Epithelial cell of prostate (primary cell): ENCODE measurements around the gene TMEM259.

Source experiments
- DNase-seq: peaks from one replicate; pipeline ENCODE4 v3.0.0-alpha.2; 2011; ENCODE audit warnings: low read depth, low spot score
- H3K27ac ChIP-seq: fragments of 450-650 bp; 2 replicates; pipeline ENCODE4 v1.5.1; 2017; ENCODE audit warnings: mild to moderate bottlenecking

The TMEM259 gene

DNA sequence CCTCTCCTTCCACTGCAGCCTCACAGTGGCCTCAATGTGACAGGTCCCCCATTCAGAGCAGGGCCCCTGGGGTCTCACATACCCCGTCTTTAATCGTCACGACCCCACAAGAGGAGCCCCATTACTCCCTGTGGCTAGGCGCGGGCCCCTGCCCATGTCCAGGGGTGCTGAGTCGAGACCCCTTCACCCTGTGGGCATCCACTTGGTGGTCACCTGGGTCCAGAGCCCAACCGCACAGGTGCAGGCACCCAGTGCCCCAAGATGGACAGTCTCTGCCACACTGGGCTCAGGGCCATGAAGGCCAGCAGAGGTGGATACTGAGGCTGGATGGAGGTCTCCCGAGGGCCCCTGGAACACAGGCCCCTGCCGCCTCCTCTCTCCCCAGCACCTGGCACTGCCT lies 3.0 kb downstream of the TMEM259 start:
- peak overlapping the region; percentile 81 for H3K27ac ChIP-seq
- no peak for DNase-seq

DNA sequence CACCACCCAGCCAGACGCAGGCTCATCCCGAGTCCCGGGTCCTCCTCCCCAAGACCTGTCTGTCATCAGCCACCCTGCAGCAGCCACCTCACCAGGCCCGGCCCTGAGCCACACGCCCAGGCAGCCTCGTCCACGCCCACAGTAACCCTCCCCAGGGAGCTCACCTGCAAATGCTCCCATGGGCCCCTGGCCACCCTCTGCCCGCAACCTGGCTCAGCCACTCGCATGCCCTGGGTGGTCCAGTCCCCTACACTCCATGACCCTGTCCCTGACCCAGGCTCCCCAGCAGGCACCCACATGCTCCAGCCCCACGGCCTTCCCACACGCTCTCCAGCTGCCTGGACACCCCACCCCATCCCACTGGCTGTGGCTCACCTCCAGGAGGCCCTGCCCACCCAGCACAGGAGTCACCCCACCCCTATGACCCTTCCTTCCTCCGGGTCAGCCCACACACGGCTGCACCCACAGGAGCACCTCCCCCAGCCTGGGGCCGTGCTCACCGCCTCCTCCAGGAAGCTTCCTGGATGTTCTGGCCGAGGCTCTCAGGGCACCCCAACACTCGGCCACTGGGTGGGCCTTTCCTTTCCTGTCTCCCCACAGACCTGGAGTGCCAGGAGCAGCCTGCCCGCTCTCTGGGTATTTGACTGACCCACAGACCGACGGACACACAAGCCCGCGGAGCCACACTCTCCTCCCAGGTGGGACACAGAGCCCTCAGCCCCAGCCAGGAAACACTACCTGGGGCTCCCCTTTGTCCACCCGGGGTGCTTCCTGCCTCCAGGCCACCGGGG lies 3.6 kb downstream of the TMEM259 start:
- H3K27ac ChIP-seq: peak overlapping the region; percentile 81

DNA sequence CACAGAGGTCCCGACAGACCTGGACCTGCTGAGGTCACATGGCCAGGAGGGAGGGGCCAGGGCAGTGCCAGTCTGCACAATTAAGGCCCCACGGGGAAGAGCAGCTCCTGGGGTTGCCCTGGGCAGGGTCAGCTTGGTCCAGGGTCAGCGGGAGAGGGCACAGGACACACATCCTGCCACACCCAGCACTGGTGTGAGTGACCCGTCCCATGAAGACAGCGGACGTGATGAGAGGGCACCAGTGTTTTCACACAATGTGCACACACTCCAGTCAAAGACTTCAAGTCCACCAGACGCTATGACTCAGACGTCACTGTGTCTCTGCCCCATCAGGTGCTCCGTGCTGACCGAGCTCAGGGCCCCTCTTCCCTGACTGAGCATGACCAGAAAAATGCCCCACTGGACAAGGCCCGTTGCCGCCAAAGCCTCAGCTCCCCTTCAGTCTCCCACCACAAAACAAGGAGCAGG lies 4.2 kb downstream of the TMEM259 start:
- no peak for DNase-seq
- H3K27ac ChIP-seq: peak overlapping the region; percentile 81

More for the DNA sequence above, 3.6 kb downstream of the TMEM259 start:
- no peak for DNase-seq

DNA sequence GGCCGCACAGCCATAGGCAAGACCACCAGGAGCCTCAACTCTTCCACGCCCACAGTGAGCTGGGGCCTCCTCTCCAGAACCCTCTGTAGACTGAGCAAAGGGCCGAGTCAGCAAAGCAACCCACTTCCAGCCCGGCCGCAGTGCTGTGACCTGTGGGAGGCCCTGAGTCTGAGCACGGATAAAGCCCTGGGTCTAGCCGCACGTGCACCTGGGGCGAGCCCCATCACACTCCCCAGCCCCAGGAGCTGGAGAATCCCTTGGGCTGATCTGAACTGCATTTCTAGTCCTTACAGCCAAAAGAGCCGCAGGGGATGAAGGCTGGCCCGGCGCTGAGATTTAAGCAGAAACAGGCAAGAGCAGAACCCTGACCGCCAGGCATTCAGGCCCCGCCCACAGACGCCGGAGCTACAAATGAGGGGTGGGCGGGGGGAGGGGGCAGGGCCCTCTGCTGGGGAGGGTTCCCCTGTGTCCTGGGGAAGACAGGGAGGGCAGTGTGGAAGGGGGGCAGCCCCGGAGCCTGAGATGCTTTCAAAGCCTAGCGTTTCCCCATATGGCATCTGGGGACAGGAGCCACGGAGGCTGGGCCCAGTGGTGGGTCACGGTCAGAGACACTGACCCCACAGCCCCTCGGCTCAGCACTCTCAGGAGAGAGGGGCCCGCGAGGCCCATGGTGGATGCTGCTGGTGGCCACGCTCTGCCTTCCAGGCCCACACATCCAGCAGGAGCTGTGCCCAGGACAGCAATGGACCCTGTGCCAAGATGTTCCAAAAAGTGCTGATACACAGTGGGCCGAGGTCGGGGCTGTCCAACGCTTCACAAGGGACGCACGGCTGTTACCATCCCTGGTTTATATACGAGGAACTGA lies 4.9 kb downstream of the TMEM259 start:
- peak overlapping the region; percentile 81 for H3K27ac ChIP-seq
- DNase-seq: no peak

DNA sequence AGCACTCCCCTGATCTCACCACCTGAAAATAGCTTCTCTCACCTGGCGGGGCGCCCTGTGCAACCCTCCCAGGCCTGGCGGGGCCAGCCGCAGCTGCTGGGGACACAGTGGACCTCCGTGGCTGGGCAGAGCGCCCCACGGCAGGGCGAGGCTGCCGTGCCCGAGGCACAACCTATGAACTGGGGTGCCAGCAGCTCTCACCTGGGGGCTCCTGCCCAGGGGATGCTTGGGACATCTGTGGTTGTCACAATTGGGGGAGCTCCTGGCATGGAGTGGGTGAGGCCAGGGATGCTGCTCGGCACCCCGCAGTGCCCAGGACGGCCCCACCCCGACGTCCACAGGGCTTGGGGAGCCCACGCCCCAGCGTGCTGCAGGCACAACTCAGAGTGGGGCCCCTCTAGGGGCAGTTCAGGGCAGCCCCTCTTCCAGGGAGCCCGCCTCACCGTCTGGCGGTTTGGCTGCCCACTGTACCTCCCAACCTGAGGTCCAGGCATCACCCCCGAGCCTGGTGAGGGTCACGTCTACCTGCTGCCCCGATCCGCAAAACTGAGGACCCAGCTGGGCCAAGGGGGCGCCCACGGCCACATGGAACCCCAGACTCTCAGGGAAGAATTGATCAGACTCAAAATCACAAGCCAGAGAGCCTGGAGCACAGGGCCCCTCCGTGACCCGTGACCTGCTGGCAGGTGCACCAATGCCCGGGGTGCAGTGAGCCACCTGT lies 5.7 kb downstream of the TMEM259 start:
- no peak for DNase-seq
- H3K27ac ChIP-seq: no peak overlapping the region

DNA sequence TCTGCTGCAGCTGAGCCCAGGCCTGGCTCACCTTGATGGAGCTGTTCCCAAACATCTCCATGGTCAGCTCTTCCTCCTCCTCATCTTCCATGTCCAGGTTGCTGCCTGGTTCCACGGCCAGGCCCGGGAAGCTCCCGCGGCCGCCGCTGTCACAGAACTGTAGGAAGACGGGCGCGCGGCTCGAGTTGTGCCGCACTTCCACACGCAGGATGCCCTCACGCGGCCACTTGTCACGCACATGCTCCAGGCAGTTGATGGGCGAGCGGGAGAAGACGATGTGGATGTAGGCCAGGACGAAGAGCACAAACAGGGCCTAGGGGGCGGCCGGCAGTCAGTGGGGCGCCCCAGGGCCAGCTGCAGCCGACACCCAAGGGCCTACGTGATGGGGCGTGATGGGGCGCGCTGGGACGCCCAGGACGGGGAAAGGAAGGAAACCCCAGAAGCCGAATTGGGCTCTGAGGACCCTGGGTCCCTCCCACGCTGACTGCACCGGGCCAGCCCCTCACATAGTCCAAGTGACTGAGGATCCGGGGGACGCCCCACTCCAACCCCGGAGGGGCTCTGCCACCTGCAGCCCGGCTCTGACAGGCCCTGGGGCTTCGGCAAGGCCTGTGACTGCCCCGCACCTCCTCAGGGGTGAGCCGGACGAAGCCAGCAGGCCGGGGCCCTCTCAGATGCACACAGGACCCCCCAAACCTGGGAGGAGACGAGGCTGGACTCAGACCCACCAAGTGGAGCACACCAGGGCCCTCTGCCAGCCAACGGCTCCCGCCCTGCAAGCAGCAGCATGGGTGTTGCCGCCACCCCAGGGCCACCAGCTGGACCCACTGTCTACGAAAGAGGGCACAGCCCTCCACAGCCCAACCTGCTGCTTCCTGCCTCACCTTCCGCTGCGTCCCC lies 6.5 kb downstream of the TMEM259 start:
- no peak overlapping the region for H3K27ac ChIP-seq
- DNase-seq: no peak

DNA sequence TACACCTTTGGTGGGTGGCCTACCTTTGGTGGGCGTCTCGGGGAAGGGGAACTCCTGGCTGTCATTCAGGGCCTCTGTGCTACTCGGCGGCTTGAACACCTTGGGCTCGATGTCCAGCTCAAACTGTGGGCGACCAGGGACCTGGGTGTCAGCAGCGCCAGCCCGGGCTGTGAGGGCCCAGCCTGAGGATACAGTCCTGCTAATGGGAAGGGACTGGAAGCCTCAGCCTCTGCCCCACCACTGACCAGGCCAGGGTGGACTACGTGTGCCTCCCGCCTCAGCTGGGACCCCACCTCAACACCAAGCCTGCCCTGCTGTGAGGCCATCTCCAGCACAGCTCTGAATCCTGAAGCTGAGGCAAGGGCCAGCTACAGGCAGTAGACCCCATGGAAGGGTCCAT lies 7.7 kb downstream of the TMEM259 start:
- H3K27ac ChIP-seq: no peak overlapping the region
- no peak for DNase-seq

DNA sequence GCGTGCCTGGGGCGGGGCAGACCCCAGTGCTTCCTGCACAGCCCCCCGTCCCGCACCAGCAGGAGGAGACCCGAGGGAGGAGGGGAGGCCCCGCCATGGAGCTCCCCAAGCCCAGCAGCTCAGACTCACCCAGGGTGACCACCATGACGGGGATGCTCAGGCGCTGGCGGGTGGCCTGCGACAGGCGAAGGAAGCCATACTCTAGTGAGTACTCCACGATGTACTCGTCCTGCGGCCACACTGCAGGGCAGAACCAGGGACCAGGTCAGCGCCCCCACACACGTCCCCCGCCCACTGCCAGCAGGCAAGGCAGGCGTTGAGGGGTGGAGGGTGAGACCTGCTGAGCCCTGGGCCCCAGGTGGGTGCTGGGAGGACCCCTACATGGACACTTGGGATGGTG lies 8.6 kb downstream of the TMEM259 start:
- DNase-seq: no peak

DNA sequence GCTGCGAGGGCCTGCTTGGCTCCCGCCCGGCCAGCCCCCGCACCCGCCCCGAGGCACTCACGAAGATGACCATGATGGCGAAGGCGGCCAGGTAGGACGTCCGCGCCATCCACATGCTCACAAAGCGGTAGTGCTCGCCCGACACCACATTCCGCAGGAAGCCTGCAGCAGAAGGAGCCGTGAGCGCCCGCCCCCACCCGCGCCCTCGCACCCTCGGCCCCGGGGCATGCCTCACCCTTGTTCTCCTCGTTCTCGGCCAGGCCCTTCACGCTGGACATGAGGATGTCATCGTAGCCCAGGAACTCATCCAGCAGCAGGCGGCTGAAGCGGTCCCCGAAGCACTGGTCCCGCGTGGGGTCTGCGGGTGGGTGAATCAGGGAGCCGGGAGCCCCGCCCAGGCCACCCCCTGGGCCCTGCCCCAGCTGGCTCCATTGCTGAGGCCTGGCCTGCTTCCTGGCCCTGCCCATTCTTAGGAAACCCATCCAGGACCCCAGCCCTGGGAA lies 9.0 kb downstream of the TMEM259 start:
- no peak overlapping the region for H3K27ac ChIP-seq
- DNase-seq: no peak

More for the DNA sequence above, 8.6 kb downstream of the TMEM259 start:
- H3K27ac ChIP-seq: no peak overlapping the region

DNA sequence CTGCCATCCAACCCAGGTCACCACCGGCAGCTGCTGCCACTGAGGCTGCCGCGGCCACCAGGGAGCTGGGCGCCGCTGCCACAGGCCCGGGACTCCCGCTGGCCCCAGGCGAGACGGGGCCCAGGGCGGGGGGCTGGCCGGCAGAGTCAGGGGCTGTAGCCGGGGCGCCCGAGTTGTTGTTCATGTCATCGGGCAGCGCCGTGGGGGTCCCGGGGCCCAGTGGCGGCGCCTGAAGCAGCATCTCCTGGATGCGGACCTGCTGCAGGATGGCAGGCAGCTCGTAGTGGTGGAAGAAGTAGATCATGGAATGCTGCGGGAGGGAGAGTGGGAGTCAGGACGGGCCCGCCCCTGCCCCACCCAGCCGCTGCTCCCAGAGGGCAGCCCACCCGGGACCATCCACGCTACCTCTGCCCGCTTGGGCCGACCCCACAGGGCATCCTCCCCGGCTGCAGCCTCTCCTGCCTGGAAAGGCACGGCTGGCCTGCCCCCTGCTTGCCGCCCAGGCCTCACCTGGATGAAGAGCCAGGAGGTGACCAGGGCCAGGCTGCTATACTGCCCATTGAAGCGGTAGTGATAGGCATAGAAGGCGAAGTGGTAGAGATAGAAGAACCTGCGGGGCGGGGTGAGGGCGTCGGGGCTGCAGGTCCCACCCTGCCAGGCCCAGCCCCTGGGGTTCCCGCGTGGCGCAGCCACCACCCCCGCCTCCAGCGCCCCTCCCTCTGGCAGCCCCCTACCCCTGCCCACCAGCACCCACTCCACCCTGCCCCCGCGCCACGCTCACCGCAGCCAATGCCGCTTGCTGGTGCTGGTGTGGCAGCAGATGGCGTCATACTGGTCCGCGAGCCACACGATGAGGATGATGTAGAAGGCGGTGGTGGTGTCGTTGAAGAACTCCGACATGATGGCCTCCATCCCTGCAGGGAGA lies 10.1 kb downstream of the TMEM259 start:
- H3K27ac ChIP-seq: no peak overlapping the region
- DNase-seq: no peak

DNA sequence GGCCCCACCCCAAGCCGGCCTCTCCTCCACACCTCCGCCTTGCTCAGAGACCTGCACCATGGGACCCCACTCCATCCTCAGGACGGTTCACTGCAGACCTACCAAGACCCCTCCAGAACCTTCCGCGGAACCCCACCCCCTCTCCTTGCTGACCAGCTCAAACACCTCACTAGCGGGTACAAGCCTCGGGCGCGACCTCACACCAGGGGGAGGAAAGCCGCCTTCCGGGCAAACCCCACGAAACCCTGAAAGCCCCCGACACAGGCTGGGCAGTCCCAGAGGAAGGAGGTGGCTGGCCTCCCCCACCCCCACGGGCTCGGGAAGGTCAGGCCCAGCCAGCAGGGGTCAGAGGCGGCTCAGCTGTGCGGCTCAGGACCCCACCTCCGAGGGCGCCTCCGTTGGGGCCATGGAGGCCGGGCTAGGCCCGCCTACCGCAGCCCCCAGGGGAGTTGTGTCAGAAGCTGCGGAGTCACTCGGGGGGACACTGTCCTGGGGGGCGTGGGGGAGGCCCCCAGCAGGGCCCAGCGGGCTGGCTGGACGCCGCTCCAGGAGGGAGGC lies 10.9 kb downstream of the TMEM259 start:
- no peak for DNase-seq
- no peak overlapping the region for H3K27ac ChIP-seq

DNA sequence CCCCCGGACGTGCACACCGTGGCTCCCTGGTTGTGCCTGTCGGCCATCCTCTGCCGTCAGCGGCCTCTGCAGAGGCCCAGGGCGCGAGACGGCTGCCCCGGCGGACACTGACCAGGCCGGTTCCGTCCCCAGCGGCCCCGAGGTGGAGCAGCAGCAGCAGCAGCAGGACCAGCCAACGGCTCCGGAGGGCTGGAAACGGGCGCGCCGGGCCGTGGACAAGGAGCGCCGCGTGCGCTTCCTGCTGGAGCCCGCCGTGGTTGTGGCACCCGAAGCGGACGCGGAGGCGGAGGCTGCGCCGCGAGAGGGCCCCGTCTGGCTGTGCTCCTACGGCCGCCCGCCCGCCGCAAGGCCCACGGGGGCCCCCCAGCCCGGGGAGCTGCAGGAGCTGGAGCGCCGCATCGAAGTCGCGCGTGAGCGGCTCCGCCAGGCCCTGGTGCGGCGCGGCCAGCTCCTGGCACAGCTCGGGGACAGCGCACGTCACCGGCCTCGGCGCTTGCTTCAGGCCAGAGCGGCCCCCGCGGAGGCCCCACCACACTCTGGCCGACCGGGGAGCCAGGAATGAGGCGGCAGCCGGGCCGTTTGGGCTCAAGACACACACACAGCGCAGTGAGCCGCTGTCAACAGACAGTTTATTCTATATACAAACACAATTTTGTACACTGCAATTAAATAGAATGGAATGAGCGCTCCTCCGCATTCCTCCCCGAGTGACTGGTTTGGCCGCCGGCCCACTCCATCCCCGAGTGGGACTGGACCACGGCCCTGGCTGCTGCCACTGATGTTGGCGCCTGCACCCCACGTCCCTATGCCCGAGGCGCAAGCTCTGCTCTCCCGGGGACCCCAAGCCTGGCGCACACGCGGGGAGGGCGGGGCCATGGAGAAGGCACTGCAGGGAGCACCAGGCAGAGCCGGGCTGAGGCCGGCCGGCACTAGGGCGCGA lies 11.6 kb downstream of the TMEM259 start:
- DNase-seq: no peak
- no peak overlapping the region for H3K27ac ChIP-seq

DNA sequence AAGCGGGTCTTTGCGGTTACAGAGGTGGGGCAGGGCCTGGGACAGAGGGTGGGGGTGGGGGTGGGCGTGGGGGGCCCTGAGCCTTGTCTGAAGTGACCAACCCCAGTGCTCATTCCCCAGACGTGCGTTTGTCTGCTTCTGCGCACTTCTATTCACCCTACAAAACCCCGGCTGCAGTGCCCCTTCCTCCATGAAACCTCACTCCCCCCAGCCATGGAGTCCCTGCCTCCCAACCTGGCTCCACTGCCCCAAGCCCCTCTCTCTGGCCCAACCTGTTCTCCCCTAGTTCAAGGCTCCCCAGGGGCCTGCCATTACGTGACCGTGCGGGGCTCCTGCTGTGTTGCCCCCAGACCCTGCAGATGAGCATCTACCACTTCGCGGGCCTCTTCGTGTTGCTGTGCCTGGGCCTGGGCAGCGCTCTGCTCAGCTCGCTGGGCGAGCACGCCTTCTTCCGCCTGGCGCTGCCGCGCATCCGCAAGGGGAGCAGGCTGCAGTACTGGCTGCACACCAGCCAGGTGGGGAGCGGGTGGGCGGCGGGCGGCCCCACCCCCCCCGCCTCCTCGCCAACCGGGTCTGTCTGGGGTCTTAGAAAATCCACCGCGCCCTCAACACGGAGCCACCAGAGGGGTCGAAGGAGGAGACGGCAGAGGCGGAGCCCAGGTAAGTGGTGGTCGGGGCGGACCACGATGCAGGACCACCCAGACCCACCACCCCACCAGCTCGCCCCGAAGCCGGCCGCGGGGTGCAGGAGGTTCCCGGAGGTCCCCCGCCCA lies 12.5 kb downstream of the TMEM259 start:
- DNase-seq: no peak
- no peak overlapping the region for H3K27ac ChIP-seq

DNA sequence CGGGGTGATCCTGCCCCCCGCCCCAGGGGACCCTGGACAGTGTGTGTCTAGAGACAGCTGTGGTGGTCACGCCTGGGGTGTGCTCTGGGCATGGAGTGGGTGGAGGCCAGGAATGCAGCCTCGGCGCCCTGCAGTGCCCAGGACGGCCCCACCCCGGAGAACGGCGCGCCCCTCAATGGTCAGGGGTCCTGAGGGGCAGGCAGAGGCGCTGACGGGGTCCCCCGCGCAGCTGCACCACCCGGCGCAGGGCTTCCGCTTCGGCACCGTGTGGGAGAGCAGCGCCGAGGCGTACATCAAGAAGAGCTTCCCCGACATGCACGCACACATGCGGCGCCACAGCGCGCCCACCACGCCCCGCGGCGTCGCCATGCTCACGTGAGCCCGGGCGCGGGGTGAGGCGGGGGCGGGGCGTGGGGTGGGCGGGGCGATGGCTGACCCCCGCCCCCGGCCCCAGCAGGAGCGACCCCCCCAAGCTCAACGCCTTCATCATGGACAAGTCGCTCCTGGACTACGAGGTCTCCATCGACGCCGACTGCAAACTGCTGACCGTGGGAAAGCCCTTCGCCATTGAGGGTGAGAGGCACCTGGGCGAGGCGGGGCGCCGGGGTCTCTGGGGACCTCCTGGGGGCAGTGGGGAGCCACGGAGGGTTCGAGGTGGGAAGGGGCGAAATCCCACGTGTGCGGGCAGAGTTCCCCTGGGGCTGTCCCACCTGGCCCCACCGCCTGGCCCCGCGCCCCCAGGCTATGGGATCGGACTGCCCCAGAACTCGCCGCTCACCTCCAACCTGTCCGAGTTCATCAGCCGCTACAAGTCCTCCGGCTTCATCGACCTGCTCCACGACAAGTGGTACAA lies 13.3 kb downstream of the TMEM259 start:
- no peak for DNase-seq
- no peak overlapping the region for H3K27ac ChIP-seq

DNA sequence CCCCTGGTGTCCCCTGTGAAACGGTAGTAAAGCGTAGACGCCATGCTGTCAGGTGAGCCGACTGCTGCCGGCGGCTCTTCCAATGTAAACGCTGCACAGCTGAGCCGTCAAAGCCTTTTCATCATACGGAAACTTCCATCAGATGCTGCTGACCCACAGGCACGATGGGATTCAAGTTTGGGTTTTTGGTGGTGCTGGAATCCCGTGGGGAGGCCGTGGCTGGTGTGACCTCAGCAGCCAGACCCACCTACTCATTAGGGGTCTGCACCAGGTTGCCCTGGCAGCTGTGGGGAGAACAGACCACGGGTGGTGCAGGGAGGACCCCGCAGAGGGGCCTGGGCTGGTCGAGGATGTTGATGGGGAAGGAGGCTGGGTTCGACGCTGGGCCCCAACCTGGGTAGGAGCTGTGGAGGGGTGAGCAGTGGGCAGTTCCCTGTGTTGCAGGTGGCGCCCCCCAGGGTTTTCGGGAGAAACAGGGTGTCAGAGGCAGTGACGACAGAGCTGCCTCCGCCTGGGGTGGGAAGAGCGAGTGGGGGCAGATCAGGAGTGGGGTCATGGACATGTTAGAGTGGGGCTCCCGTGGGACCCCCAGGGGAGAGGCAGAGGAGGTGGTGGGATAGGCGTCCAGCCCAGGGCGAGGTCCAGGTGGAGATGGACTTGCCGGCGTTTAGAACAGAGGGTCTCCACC lies 14.1 kb downstream of the TMEM259 start:
- DNase-seq: no peak
- H3K27ac ChIP-seq: no peak overlapping the region
